Activated naive CD4-positive, alpha-beta T cell treated with anti-CD3 and anti-CD28 coated beads for 36 hours (primary cell): ENCODE data around the gene KCNH8. TPM values are rescaled to one million over a fixed set of nuclear protein-coding genes. Genes with fewer than 3 reads are reported as not detected.

Experiments used
- CTCF ChIA-PET: fragments of 350-600 bp; sonication (Branson Sonifier 250); formaldehyde crosslinking; loops from one replicate; lab custom pipeline; 2021; ENCODE audit warnings: antibody characterized with exemption; lab: Charles Lee
- DNase-seq: peaks from one replicate; pipeline ENCODE4 v3.0.0-alpha.2; 2020
- H3K27ac Mint-ChIP-seq: one replicate; pipeline ENCODE4 v1.8.0; 2021; ENCODE audit warnings: mild to moderate bottlenecking, mixed read lengths
- H3K27me3 Mint-ChIP-seq: one replicate; pipeline ENCODE4 v1.8.0; 2021; ENCODE audit warnings: low read depth, mixed read lengths
- H3K36me3 Mint-ChIP-seq: one replicate; pipeline ENCODE4 v1.8.0; 2021; ENCODE audit warnings: low read depth, mixed read lengths
- H3K4me1 Mint-ChIP-seq: one replicate; pipeline ENCODE4 v1.8.0; 2021; ENCODE audit warnings: low read depth, mixed read lengths
- H3K4me3 Mint-ChIP-seq: one replicate; pipeline ENCODE4 v1.8.0; 2021; ENCODE audit warnings: mild to moderate bottlenecking, moderate library complexity, mixed read lengths
- H3K9me3 Mint-ChIP-seq: one replicate; pipeline ENCODE4 v1.8.0; 2021; ENCODE audit warnings: mixed read lengths
- intact Hi-C: fragments of 100-400 bp; cut with micrococcal nuclease; formaldehyde crosslinking; loops from one replicate; pipeline ENCODE4 v1.15.1; 2023
- total RNA-seq, 2 experiments: library from RNA; stranded (reverse); gene quantifications; one replicate each; pipeline ENCODE4 v1.2.3, GENCODE V29; 2021

The KCNH8 gene
- total RNA-seq, 2 experiments from 2014 or later, result not detected

- no peaks in the 10 kb centered on the region for H3K36me3 Mint-ChIP-seq
- CTCF ChIA-PET, result interaction anchor here (0.6 kb wide), 1 partner anchor 630 kb away, joined by 3 read pairs; no protein-coding TSS in a partner anchor
Observed at GRCh38 chr3:19190602-19191001, 42.3 kb downstream of the KCNH8 start.

DNA sequence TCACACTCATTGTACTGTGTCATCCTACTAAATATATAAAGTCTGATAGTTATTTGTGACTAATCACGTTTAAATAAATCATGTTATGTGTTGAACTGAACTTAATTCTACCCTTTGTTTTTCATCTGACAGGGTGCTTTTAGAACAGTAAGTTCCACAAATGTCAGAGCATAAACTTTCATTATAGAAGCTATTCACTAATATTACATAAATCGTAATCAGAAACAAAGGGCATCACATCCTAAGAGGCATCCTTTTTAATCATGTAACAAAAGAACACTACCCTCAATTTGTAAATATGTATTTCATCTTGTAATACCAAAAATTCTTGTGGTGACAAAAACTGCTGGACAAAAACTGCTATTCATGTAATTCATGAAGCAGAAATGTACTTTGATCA is 50.8 kb downstream of the KCNH8 start:
- DNase-seq, result no peak
- no peaks in the 10 kb centered on the region for H3K4me1 Mint-ChIP-seq
- intact Hi-C loops, result no loop called here
- no peaks in the 10 kb centered on the region for H3K9me3 Mint-ChIP-seq
- H3K27me3 Mint-ChIP-seq, result no peaks in the 10 kb centered on the region
- H3K36me3 Mint-ChIP-seq, result no peaks in the 10 kb centered on the region
- no peak overlapping the region for H3K4me3 Mint-ChIP-seq
- no peak overlapping the region for H3K27ac Mint-ChIP-seq
- CTCF ChIA-PET, result no interaction called here

More at GRCh38 chr3:19190602-19191001, 42.3 kb downstream of the KCNH8 start:
- no peak for DNase-seq
- Mint-ChIP-seq H3K27me3 (no peaks in the 10 kb centered on the region), H3K27ac (no peak overlapping the region), H3K4me1 (no peaks in the 10 kb centered on the region), H3K9me3 (no peaks in the 10 kb centered on the region), H3K4me3 (no peak overlapping the region)
- intact Hi-C loops, result no loop called here

GRCh38 chr3:19202303-19202702 is 54.0 kb downstream of the KCNH8 start:
- CTCF ChIA-PET, result no interaction called here
- peaks cover 2% of the 10 kb centered on the region for H3K27me3 Mint-ChIP-seq
- no peaks in the 10 kb centered on the region for H3K4me1 Mint-ChIP-seq
- intact Hi-C loops, result no loop called here
- no peaks in the 10 kb centered on the region for H3K9me3 Mint-ChIP-seq
- no peaks in the 10 kb centered on the region for H3K36me3 Mint-ChIP-seq
- no peak overlapping the region for H3K27ac Mint-ChIP-seq
- no peak for DNase-seq
- H3K4me3 Mint-ChIP-seq, result no peak overlapping the region

DNA sequence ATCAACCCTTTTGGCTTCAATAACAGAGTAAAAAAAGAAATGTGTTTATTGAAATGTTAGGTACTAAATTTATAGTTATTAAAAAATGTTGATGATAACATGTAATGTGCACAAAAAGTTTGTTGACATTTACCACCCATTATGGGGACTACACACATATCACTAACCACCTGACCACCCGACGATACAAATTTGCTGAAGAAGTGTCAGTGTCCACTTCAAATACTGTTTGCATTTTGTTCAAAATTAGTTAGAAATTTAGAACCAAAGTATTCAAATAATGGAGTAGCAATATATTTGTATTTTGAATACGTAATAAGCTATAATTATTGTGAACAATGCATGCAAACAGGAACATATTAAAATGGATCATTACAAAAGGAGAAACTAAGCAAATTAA is 54.4 kb downstream of the KCNH8 start:
- CTCF ChIA-PET, result no interaction called here

DNA sequence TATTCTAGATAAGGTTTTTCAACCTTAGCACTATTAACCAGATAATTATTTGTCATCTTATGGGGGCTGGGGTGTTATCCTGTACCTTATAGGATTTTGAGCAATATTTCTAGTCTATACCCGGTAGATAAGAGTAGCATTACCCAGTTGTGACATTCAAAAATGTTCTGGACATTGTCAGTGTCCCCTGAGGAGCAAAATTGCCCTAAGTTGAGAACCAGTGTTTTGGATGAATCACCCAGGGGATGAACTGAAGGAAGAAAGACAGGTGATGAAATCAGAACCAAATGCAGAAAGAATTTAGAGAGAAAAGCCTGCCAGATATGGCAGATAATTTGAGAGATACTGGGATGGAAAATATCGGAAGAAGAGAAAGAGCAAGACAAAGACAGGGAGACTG is 58.2 kb downstream of the KCNH8 start:
- Mint-ChIP-seq H3K27ac (no peak overlapping the region), H3K36me3 (no peaks in the 10 kb centered on the region), H3K9me3 (no peaks in the 10 kb centered on the region), H3K27me3 (peaks cover 2% of the 10 kb centered on the region), H3K4me3 (no peak overlapping the region), H3K4me1 (no peaks in the 10 kb centered on the region)
- no peak for DNase-seq
- intact Hi-C loops, result no loop called here
- CTCF ChIA-PET, result no interaction called here

More for the DNA sequence above, 54.4 kb downstream of the KCNH8 start:
- H3K4me1 Mint-ChIP-seq, result no peaks in the 10 kb centered on the region
- H3K4me3 Mint-ChIP-seq, result no peak overlapping the region
- no peak overlapping the region for H3K27ac Mint-ChIP-seq
- peaks cover 2% of the 10 kb centered on the region for H3K27me3 Mint-ChIP-seq
- no peak for DNase-seq
- no peaks in the 10 kb centered on the region for H3K9me3 Mint-ChIP-seq
- no peaks in the 10 kb centered on the region for H3K36me3 Mint-ChIP-seq
- intact Hi-C loops, result no loop called here

- intact Hi-C loops, result no loop called here
- Mint-ChIP-seq H3K27ac (no peak overlapping the region), H3K9me3 (no peaks in the 10 kb centered on the region), H3K36me3 (no peaks in the 10 kb centered on the region), H3K27me3 (no peaks in the 10 kb centered on the region), H3K4me3 (no peak overlapping the region), H3K4me1 (no peaks in the 10 kb centered on the region)
- CTCF ChIA-PET, result interaction anchor here (0.8 to 1.1 kb wide), 2 partner anchors 67 to 148 kb away, joined by 3 read pairs; no protein-coding TSS in a partner anchor
- DNase-seq, result no peak
Observed at GRCh38 chr3:19213603-19214220, 65.4 kb downstream of the KCNH8 start.

- CTCF ChIA-PET, result no interaction called here
- Mint-ChIP-seq H3K9me3 (no peaks in the 10 kb centered on the region), H3K4me3 (no peak overlapping the region), H3K4me1 (no peaks in the 10 kb centered on the region), H3K36me3 (no peaks in the 10 kb centered on the region), H3K27ac (no peak overlapping the region), H3K27me3 (no peaks in the 10 kb centered on the region)
- no peak for DNase-seq
- intact Hi-C loops, result no loop called here
Observed at GRCh38 chr3:19215427-19215826, 67.1 kb downstream of the KCNH8 start.

DNA sequence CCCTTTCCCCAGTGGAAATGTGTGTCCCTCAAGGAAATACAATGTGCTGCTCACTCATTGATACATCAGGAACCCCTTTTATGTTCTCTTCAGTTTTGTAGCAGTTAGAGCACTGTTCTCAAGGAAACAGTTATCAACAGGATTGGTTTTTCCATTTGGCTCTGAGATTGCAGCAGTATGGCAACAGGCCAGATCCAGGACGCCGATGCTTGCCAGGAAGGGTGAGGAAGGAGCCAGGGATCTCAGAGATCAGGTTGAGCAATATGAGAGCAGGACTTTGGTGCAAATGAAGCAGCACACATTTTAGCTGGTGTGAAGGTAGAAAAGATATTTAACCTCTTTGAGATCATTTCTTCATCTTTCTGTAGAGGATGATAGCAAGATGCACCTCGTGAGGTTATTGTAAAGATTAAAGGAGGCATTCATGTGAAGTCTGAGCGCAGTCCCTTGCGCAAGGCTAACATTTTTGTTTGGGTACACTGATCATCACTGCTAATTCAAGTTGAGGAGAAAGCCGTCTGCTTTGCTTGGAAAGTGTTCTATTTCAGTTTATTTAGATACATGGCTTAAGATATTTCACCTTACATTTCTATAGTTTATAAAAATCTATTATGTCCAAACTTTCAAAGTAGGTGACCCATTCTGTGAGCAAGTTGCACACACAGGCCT is 68.5 kb downstream of the KCNH8 start:
- Mint-ChIP-seq H3K4me3 (no peak overlapping the region), H3K9me3 (no peaks in the 10 kb centered on the region), H3K4me1 (no peaks in the 10 kb centered on the region), H3K27me3 (no peaks in the 10 kb centered on the region), H3K27ac (no peak overlapping the region), H3K36me3 (no peaks in the 10 kb centered on the region)
- CTCF ChIA-PET, result no interaction called here
- DNase-seq, result no peak
- intact Hi-C loops, result no loop called here

- H3K36me3 Mint-ChIP-seq, result no peaks in the 10 kb centered on the region
- no peak overlapping the region for H3K4me3 Mint-ChIP-seq
- CTCF ChIA-PET, result no interaction called here
- H3K27ac Mint-ChIP-seq, result no peak overlapping the region
- no peaks in the 10 kb centered on the region for H3K27me3 Mint-ChIP-seq
- DNase-seq, result no peak
- no peaks in the 10 kb centered on the region for H3K9me3 Mint-ChIP-seq
- intact Hi-C loops, result loop anchor here (10.0 kb wide), 1 partner anchor 644 kb away; no protein-coding TSS in a partner anchor
- no peaks in the 10 kb centered on the region for H3K4me1 Mint-ChIP-seq
Observed at GRCh38 chr3:19220311-19220710, 72.0 kb downstream of the KCNH8 start.

GRCh38 chr3:19221081-19221480 is 72.8 kb downstream of the KCNH8 start:
- H3K4me1 Mint-ChIP-seq, result no peaks in the 10 kb centered on the region
- H3K27me3 Mint-ChIP-seq, result no peaks in the 10 kb centered on the region
- H3K27ac Mint-ChIP-seq, result no peak overlapping the region
- H3K4me3 Mint-ChIP-seq, result no peak overlapping the region
- no peaks in the 10 kb centered on the region for H3K9me3 Mint-ChIP-seq
- no peak for DNase-seq
- H3K36me3 Mint-ChIP-seq, result no peaks in the 10 kb centered on the region
- CTCF ChIA-PET, result no interaction called here
- intact Hi-C loops, result loop anchor here (10.0 kb wide), 1 partner anchor 644 kb away; no protein-coding TSS in a partner anchor

DNA sequence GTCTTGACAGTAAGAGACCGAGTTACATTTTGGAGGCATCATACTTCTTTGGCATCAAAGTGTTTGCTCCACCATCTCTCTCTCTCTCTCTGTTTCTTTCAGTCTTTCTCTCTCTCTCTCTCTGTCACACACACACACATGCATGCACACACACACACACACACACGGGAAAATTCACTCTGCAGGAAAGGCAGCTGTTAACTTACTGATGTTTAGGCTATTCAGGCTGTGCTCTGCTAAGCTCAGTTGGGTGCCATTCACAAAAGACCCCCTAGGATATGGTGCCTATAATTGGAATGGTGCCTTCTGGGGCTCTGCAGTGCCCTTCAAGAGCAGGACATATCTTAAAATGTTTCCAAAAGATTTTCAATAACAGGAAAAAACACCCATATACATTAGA is 78.2 kb downstream of the KCNH8 start:
- intact Hi-C loops, result loop anchor here (10.0 kb wide), 1 partner anchor 638 kb away; no protein-coding TSS in a partner anchor
- no peak for DNase-seq
- Mint-ChIP-seq H3K9me3 (no peaks in the 10 kb centered on the region), H3K27ac (no peak overlapping the region), H3K4me1 (no peaks in the 10 kb centered on the region), H3K4me3 (no peak overlapping the region), H3K36me3 (no peaks in the 10 kb centered on the region), H3K27me3 (no peaks in the 10 kb centered on the region)
- CTCF ChIA-PET, result no interaction called here

- H3K27ac Mint-ChIP-seq, result no peak overlapping the region
- H3K36me3 Mint-ChIP-seq, result no peaks in the 10 kb centered on the region
- intact Hi-C loops, result loop anchor here (10.0 kb wide), 1 partner anchor 637 kb away; no protein-coding TSS in a partner anchor
- CTCF ChIA-PET, result interaction anchor here (0.6 to 1.0 kb wide), 2 partner anchors 28 to 1689 kb away, joined by 3 to 4 read pairs; no protein-coding TSS in a partner anchor
- H3K4me3 Mint-ChIP-seq, result no peak overlapping the region
- DNase-seq, result no peak
- no peaks in the 10 kb centered on the region for H3K9me3 Mint-ChIP-seq
- H3K27me3 Mint-ChIP-seq, result no peaks in the 10 kb centered on the region
- no peaks in the 10 kb centered on the region for H3K4me1 Mint-ChIP-seq
Observed at GRCh38 chr3:19228167-19228566, 79.9 kb downstream of the KCNH8 start.

GRCh38 chr3:19229086-19229485 is 80.8 kb downstream of the KCNH8 start:
- intact Hi-C loops, result loop anchor here (10.0 kb wide), 1 partner anchor 636 kb away; no protein-coding TSS in a partner anchor
- peaks cover 3% of the 10 kb centered on the region for H3K27me3 Mint-ChIP-seq
- no peaks in the 10 kb centered on the region for H3K9me3 Mint-ChIP-seq
- H3K27ac Mint-ChIP-seq, result no peak overlapping the region
- H3K36me3 Mint-ChIP-seq, result no peaks in the 10 kb centered on the region
- peaks cover 3% of the 10 kb centered on the region for H3K4me1 Mint-ChIP-seq
- CTCF ChIA-PET, result interaction anchor here (1.0 kb wide), 1 partner anchor 27 kb away, joined by 4 read pairs; no protein-coding TSS in a partner anchor
- H3K4me3 Mint-ChIP-seq, result no peak overlapping the region
- no peak for DNase-seq
